Endothelial cell of umbilical vein (primary cell): ENCODE results near the gene OCA2. TPM values are rescaled to one million over a fixed set of nuclear protein-coding genes. Genes with fewer than 3 reads are reported as not detected.

ENCODE experiments used
- BruUV-seq: library from RNA; stranded (reverse); fragments of 400-500 nt; replicated peaks from 2 replicates; lab custom pipeline; 2021; lab: Mats Ljungman, UMichigan
- CTCF ChIA-PET: fragments of 300-600, 350-600 bp; sonication (Branson Sonifier 250); formaldehyde crosslinking; loops from one replicate; lab custom pipeline; 2021; ENCODE audit warnings: antibody characterized with exemption, inconsistent platforms; lab: Charles Lee
- POLR2A ChIA-PET: fragments of 300-600, 350-600 bp; sonication (Branson Sonifier 250); formaldehyde crosslinking; loops from one replicate; lab custom pipeline; 2021; ENCODE audit warnings: antibody characterized with exemption, inconsistent platforms; lab: Charles Lee
- DNase-seq: peaks from one replicate; pipeline ENCODE4 v3.0.0-alpha.2; 2011; ENCODE audit warnings: low read depth, low spot score
- FAIRE-seq: peaks from 2 replicates; lab custom pipeline; 2011; peaks lifted over from hg19 to GRCh38; lab: Jason Lieb, UNC
- H2AFZ ChIP-seq: 2 replicates; pipeline ENCODE4 v1.6.0; 2012; ENCODE audit warnings: low read depth, low read length, control low read depth, inconsistent platforms
- H3K27ac ChIP-seq: 2 replicates; pipeline ENCODE4 v1.5.1; 2011; ENCODE audit warnings: low read depth, mild to moderate bottlenecking, control low read depth, low read length, moderate library complexity; ENCODE audit not compliant: insufficient read depth
- H3K27me3 ChIP-seq, 2 experiments: 2 replicates each; pipeline versions ENCODE4 v1.6.0 to v1.6.1; 2011; ENCODE audit warnings: low read length in 2 of 2, mixed read lengths in 1 of 2; ENCODE audit not compliant: control insufficient read depth in 2 of 2, insufficient read depth in 2 of 2
- H3K36me3 ChIP-seq, 2 experiments: 2 replicates in 1 of 2; 3 replicates in 1 of 2; pipeline ENCODE4 v1.5.1; 2011; ENCODE audit warnings: low read length in 2 of 2, mild to moderate bottlenecking in 1 of 2, moderate library complexity in 1 of 2; ENCODE audit not compliant: control insufficient read depth in 2 of 2, insufficient read depth in 2 of 2; ENCODE audit errors: extremely low read depth in 1 of 2
- H3K4me1 ChIP-seq: 3 replicates; pipeline ENCODE4 v1.5.1; 2011; ENCODE audit warnings: mild to moderate bottlenecking, low read length; ENCODE audit not compliant: control insufficient read depth, insufficient read depth; ENCODE audit errors: extremely low read depth
- H3K4me2 ChIP-seq: 2 replicates; pipeline ENCODE4 v1.6.1; 2011; ENCODE audit warnings: low read length, control low read depth, mixed read lengths; ENCODE audit not compliant: insufficient read depth
- H3K4me3 ChIP-seq, 3 experiments: fragments of 200-600 bp in 1 of 3; sonication (generic), shearing (Covaris generic) in 1 of 3; replicated peaks in 1 of 3; 2 replicates each; pipeline ENCODE4 v1.5.1; 2011 to 2016; ENCODE audit warnings: control low read depth in 3 of 3, low read length in 3 of 3, mild to moderate bottlenecking in 2 of 3, inconsistent platforms in 1 of 3, low read depth in 1 of 3, moderate library complexity in 1 of 3; ENCODE audit not compliant: insufficient read depth in 1 of 3
- H3K79me2 ChIP-seq: 2 replicates; pipeline ENCODE4 v1.6.0; 2012; ENCODE audit warnings: low read length, inconsistent platforms; ENCODE audit not compliant: control insufficient read depth, insufficient read depth
- H3K9ac ChIP-seq: replicated peaks from 2 replicates; pipeline ENCODE3; 2011; ENCODE audit warnings: low read length, control low read depth; ENCODE audit not compliant: insufficient read depth; ENCODE audit errors: extremely low read depth
- H3K9me1 ChIP-seq: replicated peaks from 3 replicates; pipeline ENCODE4 v1.6.0; 2011; ENCODE audit warnings: mild to moderate bottlenecking, low read length; ENCODE audit not compliant: control insufficient read depth, insufficient read depth; ENCODE audit errors: extremely low read depth
- H3K9me3 ChIP-seq: replicated peaks from 2 replicates; pipeline ENCODE4 v1.5.1; 2012; ENCODE audit warnings: low read length, inconsistent platforms; ENCODE audit not compliant: control insufficient read depth, insufficient read depth
- H4K20me1 ChIP-seq: replicated peaks from 2 replicates; pipeline ENCODE3; 2011; ENCODE audit warnings: mild to moderate bottlenecking, low read length; ENCODE audit not compliant: control insufficient read depth, insufficient read depth; ENCODE audit errors: extremely low read depth
- CTCF ChIP-seq, 2 donors: IDR thresholded peaks; 1 replicate in 1 of 2; 2 replicates in 1 of 2; pipeline ENCODE4 v1.5.1; 2011; ENCODE audit warnings: low read length in 2 of 2, mild to moderate bottlenecking in 2 of 2, moderate library complexity in 2 of 2, control low read depth in 1 of 2, inconsistent platforms in 1 of 2, low read depth in 1 of 2; ENCODE audit not compliant: insufficient read depth in 1 of 2; ENCODE audit errors: extremely low read depth in 1 of 2
- EZH2 ChIP-seq: IDR thresholded peaks from 2 replicates; pipeline ENCODE4 v1.6.1; 2012; ENCODE audit warnings: borderline replicate concordance, low read depth, mild to moderate bottlenecking, moderate library complexity, low read length, inconsistent platforms; ENCODE audit not compliant: severe bottlenecking
- FOS ChIP-seq: IDR thresholded peaks from 2 replicates; pipeline ENCODE4 v1.6.1; 2011; ENCODE audit warnings: mild to moderate bottlenecking, low read length, moderate library complexity, borderline replicate concordance; ENCODE audit not compliant: insufficient read depth
- GATA2 ChIP-seq: IDR thresholded peaks from 2 replicates; pipeline ENCODE4 v1.7.0; 2011; ENCODE audit warnings: low read depth, mild to moderate bottlenecking, moderate library complexity, mixed read lengths, low read length; ENCODE audit not compliant: insufficient read length, insufficient read depth
- JUN ChIP-seq: IDR thresholded peaks from 2 replicates; pipeline ENCODE4 v1.6.1; 2011; ENCODE audit warnings: borderline replicate concordance, low read depth; ENCODE audit not compliant: insufficient read length, insufficient read depth
- MAX ChIP-seq: IDR thresholded peaks from 2 replicates; pipeline ENCODE4 v1.6.1; 2011; ENCODE audit not compliant: insufficient read depth, insufficient read length
- MYC ChIP-seq: IDR thresholded peaks from one replicate; pipeline ENCODE4 v1.6.1; 2011; ENCODE audit warnings: mild to moderate bottlenecking, low read depth, low read length
- POLR2A ChIP-seq: IDR thresholded peaks from 2 replicates; pipeline ENCODE4 v1.6.1; 2012; ENCODE audit warnings: low read depth, mild to moderate bottlenecking, control low read depth, low read length
- POLR2AphosphoS5 ChIP-seq: IDR thresholded peaks from 2 replicates; pipeline ENCODE4 v1.6.1; 2012; ENCODE audit warnings: low read depth, mild to moderate bottlenecking, control low read depth, low read length, moderate library complexity; ENCODE audit not compliant: insufficient read depth
- dilution Hi-C: fragments of 300-500 bp; cut with MboI; formaldehyde crosslinking; loops from one replicate; pipeline ENCODE4 v1.15.0; 2019; ENCODE audit warnings: low sequenced_read_pairs; ENCODE audit not compliant: extremely low pct_ligation_motif_present
- intact Hi-C: fragments of 100-400 bp; cut with micrococcal nuclease; formaldehyde crosslinking; loops from one replicate; pipeline ENCODE4 v1.10.0; 2022
- polyA plus RNA-seq, 4 experiments: library from polyadenylated mRNA; depleted of rRNA in 3 of 4; stranded (reverse) in 3 of 4; unstranded in 1 of 4; fragments of >200 nt; gene quantifications; 2 replicates each; pipeline versions ENCODE4 v1.2.1 to v1.2.3, GENCODE V29; 2011 to 2012; ENCODE audit warnings: missing spikeins in 1 of 4
- total RNA-seq: library from RNA; stranded (reverse); gene quantifications from 2 replicates; pipeline ENCODE4 v1.2.3, GENCODE V29; 2021

The OCA2 gene
- total and polyA plus RNA-seq, 2 donors (not counting 3 experiments of a cell fraction or from before 2014, with no cell fraction given): not detected

- H2AFZ ChIP-seq: no peak overlapping the region
- dilution Hi-C loops (no loop called here), intact Hi-C loops (no loop called here)
- H3K27ac ChIP-seq: no peak overlapping the region
- no peaks in the 10 kb centered on the region for H3K4me1 ChIP-seq
- BruUV-seq: no TSS peak
- H4K20me1 ChIP-seq: no peaks in the 10 kb centered on the region
- CTCF ChIA-PET: no interaction called here
- TF ChIP-seq MYC (no peak), POLR2AphosphoS5 (no peak), MAX (no peak), JUN (no peak), GATA2 (no peak), POLR2A (no peak), FOS (no peak), CTCF (IDR thresholded peaks at IDR 0.05; ENCODE audit: extremely low read depth in 1 of 2, insufficient read depth in 1 of 2, low read depth in 1 of 2, low read length in 2 of 2) (no peak), EZH2 (no peak)
- no peak overlapping the region for H3K4me2 ChIP-seq
- H3K9me3 ChIP-seq: peaks cover 3% of the 10 kb centered on the region
- no peak overlapping the region for H3K4me3 ChIP-seq
- no peaks in the 10 kb centered on the region for H3K9me1 ChIP-seq
- POLR2A ChIA-PET: no interaction called here
- H3K36me3 ChIP-seq: no peaks in the 10 kb centered on the region
- DNase-seq (no peak), FAIRE-seq (no peak)
- no peaks in the 10 kb centered on the region for H3K27me3 ChIP-seq
- H3K79me2 ChIP-seq: no peaks in the 10 kb centered on the region
- H3K9ac ChIP-seq: no peak overlapping the region
Measured at GRCh38 chr15:27912283-27912682, 186.8 kb downstream of the OCA2 start.
